GM19193 (cell line): Measurements from ENCODE around the gene ITGAD.

Experiments
- POLR2A ChIP-seq: IDR thresholded peaks from 4 replicates; pipeline ENCODE4 v1.6.1; 2011; ENCODE audit not compliant: insufficient read depth, insufficient read length; ENCODE audit errors: extremely low read depth

ITGAD gene

DNA sequence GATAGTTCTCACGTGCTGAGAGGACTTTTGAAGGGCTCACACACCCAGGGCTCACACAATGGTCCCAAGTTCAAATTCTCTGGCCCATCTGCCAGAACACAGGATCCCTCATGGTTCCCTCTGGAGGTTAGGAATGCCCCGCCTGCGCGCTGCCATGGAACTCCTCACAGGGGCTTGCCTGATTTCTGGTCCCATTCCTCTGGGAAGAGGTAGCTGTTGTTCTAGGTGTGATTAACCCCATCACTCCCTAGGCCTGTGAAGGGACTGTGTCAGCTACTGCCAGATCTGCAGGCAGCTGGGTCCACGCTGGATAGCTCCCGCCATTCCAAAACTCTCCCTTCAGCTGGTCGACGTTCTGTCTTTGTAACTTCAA lies 63.8 kb downstream of the ITGAD start:
- no peak for TF ChIP-seq POLR2A

GRCh38 chr16:31458073-31458843 lies 65.1 kb downstream of the ITGAD start:
- TF ChIP-seq POLR2A = no peak

GRCh38 chr16:31458844-31459686 lies 65.9 kb downstream of the ITGAD start, which contains the start of gene ARMC5:
TSS of gene ARMC5 (plus strand) at chr16:31459501. CDS start at chr16:31459525, 24 bp downstream.
- peak; percentile 92 for TF ChIP-seq POLR2A

DNA sequence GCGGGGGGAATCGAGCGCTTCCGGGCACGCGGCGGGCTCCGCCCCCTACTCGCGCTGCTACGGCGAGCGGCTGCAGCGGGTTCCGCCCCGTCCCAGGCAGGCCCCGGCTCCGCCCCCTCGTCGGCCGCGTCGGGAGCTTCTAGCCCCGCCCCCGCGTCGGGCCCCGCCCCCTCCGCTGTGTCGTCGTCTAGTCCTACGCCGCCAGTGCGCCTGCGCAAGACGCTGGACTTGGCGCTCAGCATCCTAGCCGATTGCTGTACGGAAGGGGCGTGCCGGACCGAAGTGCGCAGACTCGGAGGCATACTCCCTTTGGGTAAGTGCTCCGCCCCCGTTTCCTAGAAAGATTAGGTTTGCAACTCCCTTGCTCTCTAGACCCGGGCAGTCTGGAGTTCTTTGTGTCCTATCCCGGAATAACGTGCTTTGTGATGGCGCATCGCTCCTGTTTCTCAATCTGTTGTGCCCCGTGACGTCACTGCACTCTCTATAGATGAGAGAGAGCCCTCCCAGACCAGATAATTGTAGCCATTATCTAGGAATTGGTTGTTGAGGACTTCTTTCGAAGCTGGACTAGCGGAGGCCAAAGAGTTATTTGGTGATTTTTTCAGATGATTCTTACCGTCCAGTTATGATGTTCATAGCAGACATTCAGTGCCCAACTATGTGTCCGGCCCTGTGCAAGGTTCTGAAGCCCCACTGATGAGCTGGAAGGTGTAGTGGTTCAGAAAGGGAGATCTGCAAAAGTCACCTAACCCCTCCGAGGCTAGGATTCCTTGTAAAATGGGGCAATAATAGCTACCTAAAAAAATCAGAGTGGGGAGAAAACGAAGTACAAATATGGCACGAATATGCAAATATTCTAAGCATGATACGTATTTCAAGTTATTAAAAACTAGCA lies 66.8 kb downstream of the ITGAD start:
- no peak for TF ChIP-seq POLR2A

DNA sequence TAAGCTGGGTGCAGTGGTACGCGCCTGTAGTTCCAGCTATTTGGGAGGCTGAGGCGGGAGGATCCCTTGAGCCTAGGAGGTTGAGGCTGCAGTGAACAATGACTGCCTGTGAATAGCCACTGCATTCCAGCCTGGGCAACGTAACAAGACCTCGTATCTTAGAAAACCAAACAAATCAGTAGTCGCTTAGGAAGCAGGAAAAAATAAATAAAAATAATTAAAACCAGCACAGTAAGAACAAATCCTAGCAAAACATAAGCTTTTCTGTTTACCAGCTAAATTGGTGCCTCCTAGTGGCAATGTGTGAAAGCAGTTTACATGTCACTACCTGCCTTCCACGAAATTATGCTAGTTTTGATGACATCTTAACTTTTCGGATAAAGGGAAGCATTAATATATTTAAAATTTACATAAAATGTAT lies 67.5 kb downstream of the ITGAD start:
- no peak for TF ChIP-seq POLR2A

DNA sequence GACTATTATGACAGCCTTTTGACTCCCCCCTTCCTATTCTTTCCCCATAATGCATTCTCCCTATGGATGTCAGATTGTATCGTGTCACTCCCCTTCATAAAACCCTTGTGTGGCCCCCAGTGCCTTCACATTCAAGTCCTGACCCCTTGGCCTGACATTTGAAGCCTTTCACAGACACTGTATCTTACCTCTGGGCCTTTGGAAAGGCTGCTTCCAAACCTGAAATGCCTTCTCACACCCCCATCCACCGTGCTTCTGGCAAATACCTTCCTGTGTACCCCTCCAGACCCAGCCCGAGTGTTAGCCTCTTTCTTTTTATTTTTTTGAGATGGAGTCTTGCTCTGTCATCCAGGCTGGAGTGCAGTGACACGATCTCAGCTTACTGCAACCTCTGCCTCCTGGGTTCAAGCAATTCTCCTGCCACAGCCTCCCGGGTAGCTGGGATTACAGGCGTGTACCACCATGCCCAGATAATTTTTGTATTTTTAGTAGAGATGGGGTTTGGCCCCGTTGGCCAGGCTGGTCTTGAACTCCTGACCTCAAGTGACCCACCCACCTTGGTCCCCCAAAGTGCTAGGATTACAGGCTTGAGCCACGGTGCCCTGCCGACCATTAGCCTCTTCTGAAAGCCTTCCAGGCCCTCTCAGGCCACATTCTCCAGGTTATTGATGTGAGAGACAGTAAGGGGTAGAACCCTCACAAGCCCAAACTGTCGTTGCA lies 68.2 kb downstream of the ITGAD start:
- no peak for TF ChIP-seq POLR2A

GRCh38 chr16:31461921-31462804 lies 69.0 kb downstream of the ITGAD start:
- TF ChIP-seq POLR2A = no peak

GRCh38 chr16:31464348-31464769 lies 71.2 kb downstream of the ITGAD start:
- TF ChIP-seq POLR2A = no peak

GRCh38 chr16:31464781-31465260 lies 71.7 kb downstream of the ITGAD start:
- no peak for TF ChIP-seq POLR2A

GRCh38 chr16:31465788-31466370 lies 72.7 kb downstream of the ITGAD start:
- TF ChIP-seq POLR2A = no peak

DNA sequence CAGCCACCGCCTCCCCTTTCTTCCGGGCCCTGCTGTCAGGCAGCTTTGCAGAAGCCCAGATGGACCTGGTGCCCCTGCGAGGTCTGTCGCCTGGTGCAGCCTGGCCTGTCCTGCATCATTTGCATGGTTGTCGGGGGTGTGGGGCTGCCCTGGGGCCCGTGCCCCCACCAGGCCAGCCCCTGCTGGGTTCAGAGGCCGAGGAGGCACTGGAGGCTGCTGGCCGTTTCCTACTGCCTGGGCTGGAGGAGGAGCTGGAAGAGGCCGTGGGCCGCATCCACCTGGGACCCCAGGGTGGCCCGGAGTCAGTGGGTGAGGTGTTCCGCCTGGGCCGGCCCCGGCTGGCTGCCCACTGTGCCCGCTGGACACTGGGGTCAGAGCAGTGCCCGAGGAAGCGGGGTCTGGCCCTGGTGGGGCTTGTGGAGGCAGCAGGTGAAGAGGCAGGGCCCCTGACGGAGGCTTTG lies 73.3 kb downstream of the ITGAD start:
- no peak for TF ChIP-seq POLR2A

DNA sequence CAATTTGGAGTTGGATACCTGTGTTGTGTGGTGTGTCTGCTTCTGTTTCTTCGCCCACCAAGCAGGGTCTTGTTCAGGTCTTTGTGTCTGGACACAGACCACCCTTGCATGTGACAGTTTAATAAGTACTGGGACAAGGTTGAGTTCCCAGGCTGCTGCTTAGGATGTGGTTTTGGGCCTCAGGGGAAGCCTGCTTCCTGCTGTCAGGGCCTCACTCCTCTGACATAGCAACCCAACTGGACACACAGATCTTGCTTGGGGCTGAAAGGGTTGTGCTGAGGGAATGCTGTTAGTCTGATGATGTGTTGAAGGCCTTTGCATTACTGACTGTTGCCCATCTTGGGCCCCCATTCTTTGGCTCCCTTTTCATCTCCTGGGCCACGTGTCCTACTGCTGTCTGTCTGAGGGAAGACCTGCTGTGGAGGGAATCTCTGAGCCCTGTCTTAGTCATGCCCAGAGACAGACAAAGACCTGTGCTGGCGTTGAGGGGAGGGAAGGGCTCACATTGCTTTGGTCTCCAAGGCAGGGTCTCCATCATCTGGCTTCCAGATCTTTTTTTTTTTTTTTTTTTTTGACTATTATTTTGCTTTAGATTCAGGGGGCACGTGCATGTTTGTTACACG lies 74.1 kb downstream of the ITGAD start:
- TF ChIP-seq POLR2A = no peak

DNA sequence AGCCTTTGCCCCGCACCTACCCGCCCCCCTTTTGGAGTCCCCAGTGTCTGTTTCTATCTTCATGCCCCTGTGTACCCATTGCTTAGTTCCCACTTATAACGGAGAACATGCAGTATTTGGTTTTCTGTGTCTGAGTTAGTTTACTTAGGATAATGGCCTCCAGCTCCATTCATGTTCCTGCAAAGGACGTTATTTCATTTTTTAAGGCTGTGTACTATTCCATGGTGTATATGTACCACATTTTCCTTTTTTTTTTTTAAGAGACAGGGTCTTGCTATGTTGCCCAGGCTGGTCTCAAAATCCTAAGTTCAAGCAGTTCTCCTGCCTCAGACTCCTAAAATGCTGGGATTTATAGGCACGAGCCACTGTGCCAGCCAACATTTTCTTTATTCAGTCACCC lies 74.7 kb downstream of the ITGAD start:
- TF ChIP-seq POLR2A = no peak

DNA sequence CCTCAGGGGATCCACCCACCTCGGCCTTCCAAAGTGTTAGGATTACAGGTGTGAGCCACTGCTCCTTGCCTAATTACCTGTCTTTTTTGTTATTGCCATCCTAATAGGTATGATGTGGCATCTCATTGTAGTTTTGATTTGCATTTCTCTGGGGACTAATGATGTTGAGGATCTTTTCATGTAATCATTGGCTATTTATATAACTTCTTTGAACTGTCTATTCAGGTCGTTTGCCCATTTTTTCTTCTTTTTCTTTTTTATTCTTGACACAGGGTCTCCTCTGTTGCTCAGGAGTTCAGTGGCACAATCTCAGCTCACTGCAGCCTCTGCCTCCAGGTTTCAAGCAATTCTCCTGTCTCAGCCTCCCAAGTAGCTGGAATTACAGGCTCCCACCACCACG lies 77.5 kb downstream of the ITGAD start:
- no peak for TF ChIP-seq POLR2A
